Colonic mucosa (tissue), 4 donors: ENCODE measurements around the gene TDG. TPM values are rescaled to one million over a fixed set of nuclear protein-coding genes. Genes with fewer than 3 reads are reported as not detected.

Experiments
- DNase-seq: peaks from one replicate; pipeline ENCODE4 v3.0.0-alpha.2; 2020
- H3K27ac ChIP-seq: fragments of 200-600 bp; one replicate; pipeline ENCODE4 v1.8.0; 2021
- H3K27me3 ChIP-seq: fragments of 200-600 bp; one replicate; pipeline ENCODE4 v1.8.0; 2021
- H3K36me3 ChIP-seq: fragments of 200-600 bp; one replicate; pipeline ENCODE4 v1.8.0; 2021
- H3K4me1 ChIP-seq: fragments of 200-600 bp; one replicate; pipeline ENCODE4 v1.8.0; 2021; ENCODE audit warnings: mild to moderate bottlenecking
- H3K4me3 ChIP-seq: fragments of 200-600 bp; one replicate; pipeline ENCODE4 v1.8.0; 2021
- H3K9ac ChIP-seq, 2 donors: one replicate each; pipeline ENCODE4 v1.7.0; 2013; ENCODE audit warnings: control low read depth in 2 of 2, low read depth in 2 of 2, low read length in 2 of 2
- H3K9me3 ChIP-seq: fragments of 200-600 bp; one replicate; pipeline ENCODE4 v1.8.0; 2021
- intact Hi-C: fragments of 100-400 bp; cut with DNase I; formaldehyde crosslinking; loops from one replicate; pipeline ENCODE4 v1.14.1; 2022
- total RNA-seq, 2 donors: library from RNA; stranded (reverse); fragmentation: NEBNext Ultra II Directional in 1 of 2; extraction: Animal tissue kit (Norgen Biotek cat#: 25700) in 1 of 2; gene quantifications; one replicate each; pipeline ENCODE4 v1.2.1, GENCODE V29; 2021
- TF ChIP-seq, protein P1 (sequence below): fragments of 200-600 bp; IDR thresholded peaks from one replicate; pipeline ENCODE4 v1.8.0; 2022; ENCODE audit warnings: antibody characterized with exemption, mild to moderate bottlenecking
- donor health status: healthy.
- donor health status: DM: no; HTN: no; CAD: no.
- donor health status: DM: no; HTN: no; CAD: no.

TDG gene
- total RNA-seq, 2 donors from 2014 or later: 24.0 to 29.9 TPM

DNA sequence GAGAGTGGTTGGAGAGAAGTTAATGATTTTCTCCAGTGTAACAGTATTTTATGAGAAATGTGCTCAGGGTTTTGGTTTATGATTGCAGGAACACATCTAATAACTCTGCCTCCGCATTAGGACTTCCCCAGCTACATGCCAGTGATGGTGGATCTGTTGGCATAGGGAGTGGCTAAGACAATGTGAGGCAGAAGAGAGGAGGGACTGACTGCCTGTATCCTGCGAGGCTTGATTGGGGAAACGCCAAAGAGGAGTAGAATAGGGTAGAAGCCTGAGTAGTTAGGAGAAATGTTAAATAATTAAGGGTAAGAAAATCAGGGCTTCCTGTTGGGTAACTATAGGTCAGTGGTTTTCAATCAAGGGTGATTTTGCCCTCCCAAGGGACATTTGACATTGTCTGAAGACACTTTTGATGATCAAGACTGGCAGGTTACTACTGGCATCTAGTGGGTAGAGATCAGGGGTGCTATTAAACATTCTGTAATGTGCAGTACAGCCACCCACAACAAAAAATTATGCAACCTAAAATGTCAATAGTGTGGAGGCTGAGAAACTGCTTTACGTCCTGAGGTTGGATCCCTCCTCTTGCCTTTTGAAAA, 12.8 kb downstream of the TDG start:
- intact Hi-C loops: loop anchor here (10.0 kb wide), 1 partner anchor 126 kb away; no protein-coding TSS in a partner anchor
- Histone ChIP-seq H3K4me1 (no peaks in the 10 kb centered on the region), H3K4me3 (no peak overlapping the region), H3K9ac (no peak overlapping the region), H3K36me3 (peaks cover 14% of the 10 kb centered on the region), H3K9me3 (no peaks in the 10 kb centered on the region), H3K27ac (no peak overlapping the region), H3K27me3 (no peaks in the 10 kb centered on the region)
- no peak for DNase-seq
- TF ChIP-seq, protein P1, sequence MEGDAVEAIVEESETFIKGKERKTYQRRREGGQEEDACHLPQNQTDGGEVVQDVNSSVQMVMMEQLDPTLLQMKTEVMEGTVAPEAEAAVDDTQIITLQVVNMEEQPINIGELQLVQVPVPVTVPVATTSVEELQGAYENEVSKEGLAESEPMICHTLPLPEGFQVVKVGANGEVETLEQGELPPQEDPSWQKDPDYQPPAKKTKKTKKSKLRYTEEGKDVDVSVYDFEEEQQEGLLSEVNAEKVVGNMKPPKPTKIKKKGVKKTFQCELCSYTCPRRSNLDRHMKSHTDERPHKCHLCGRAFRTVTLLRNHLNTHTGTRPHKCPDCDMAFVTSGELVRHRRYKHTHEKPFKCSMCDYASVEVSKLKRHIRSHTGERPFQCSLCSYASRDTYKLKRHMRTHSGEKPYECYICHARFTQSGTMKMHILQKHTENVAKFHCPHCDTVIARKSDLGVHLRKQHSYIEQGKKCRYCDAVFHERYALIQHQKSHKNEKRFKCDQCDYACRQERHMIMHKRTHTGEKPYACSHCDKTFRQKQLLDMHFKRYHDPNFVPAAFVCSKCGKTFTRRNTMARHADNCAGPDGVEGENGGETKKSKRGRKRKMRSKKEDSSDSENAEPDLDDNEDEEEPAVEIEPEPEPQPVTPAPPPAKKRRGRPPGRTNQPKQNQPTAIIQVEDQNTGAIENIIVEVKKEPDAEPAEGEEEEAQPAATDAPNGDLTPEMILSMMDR: no peak

DNA sequence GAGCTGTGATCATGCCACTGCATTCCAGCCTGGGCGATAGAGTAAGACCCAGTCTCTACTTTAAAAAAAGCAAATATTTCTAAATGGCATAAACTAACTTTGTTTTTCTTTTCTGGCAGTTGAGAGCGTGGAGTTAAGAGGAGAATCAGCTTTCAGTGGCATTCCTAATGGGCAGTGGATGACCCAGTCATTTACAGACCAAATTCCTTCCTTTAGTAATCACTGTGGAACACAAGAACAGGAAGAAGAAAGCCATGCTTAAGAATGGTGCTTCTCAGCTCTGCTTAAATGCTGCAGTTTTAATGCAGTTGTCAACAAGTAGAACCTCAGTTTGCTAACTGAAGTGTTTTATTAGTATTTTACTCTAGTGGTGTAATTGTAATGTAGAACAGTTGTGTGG, 21.2 kb downstream of the TDG start:
- Histone ChIP-seq H3K4me3 (no peak overlapping the region), H3K27me3 (no peaks in the 10 kb centered on the region), H3K4me1 (no peaks in the 10 kb centered on the region), H3K27ac (no peak overlapping the region), H3K9me3 (no peaks in the 10 kb centered on the region), H3K9ac (no peak overlapping the region), H3K36me3 (peaks cover 21% of the 10 kb centered on the region)
- TF ChIP-seq, protein P1: no peak
- intact Hi-C loops: no loop called here
- DNase-seq: no peak

DNA sequence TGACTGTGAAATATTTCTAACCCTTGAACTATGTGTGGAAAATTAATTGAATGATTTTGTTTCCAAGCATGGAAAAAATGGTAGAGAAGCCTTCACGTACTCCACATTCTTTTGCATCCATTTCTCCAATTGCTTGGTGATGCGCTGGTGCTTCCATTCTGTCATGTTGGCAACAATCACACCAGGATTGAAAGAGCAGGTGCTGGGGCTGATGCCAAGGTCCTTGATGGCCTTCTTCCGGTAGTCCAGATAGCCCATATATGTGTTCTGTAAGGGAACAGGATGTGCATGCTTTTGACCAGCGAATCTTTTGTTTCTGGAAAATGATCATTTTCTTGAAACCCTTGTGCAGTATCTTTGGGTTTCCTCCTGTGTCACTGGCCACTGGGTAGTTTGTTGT, 28.6 kb downstream of the TDG start:
- H3K36me3 ChIP-seq: no peaks in the 10 kb centered on the region
- no peaks in the 10 kb centered on the region for H3K4me1 ChIP-seq
- H3K4me3 ChIP-seq: no peak overlapping the region
- TF ChIP-seq, protein P1: no peak
- intact Hi-C loops: no loop called here
- no peak for DNase-seq
- no peak overlapping the region for H3K9ac ChIP-seq
- H3K27me3 ChIP-seq: no peaks in the 10 kb centered on the region
- no peaks in the 10 kb centered on the region for H3K9me3 ChIP-seq
- no peak overlapping the region for H3K27ac ChIP-seq

DNA sequence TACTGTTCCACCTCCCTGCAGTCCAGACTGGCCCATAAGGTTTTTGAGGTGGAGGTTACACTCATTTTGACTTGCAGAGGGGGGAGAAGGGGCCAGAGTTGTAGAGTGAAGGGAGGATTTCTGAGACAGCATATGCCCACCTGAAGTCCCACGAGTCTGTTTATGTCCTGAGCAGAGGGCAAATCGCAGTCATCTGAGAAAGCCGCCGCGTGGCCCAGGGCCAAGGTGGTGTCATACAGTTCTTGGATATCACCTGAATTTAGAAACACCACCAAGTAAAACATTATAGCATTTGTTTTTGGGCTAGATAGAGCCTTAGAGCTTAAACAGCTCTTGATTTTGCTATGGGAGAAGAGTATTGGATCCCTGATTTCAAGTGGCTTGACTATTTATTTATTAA, 30.9 kb downstream of the TDG start:
- intact Hi-C loops: no loop called here
- no peaks in the 10 kb centered on the region for H3K9me3 ChIP-seq
- no peak overlapping the region for H3K9ac ChIP-seq
- TF ChIP-seq, protein P1: no peak
- H3K27ac ChIP-seq: no peak overlapping the region
- no peaks in the 10 kb centered on the region for H3K4me1 ChIP-seq
- no peaks in the 10 kb centered on the region for H3K27me3 ChIP-seq
- no peaks in the 10 kb centered on the region for H3K36me3 ChIP-seq
- DNase-seq: no peak
- no peak overlapping the region for H3K4me3 ChIP-seq

DNA sequence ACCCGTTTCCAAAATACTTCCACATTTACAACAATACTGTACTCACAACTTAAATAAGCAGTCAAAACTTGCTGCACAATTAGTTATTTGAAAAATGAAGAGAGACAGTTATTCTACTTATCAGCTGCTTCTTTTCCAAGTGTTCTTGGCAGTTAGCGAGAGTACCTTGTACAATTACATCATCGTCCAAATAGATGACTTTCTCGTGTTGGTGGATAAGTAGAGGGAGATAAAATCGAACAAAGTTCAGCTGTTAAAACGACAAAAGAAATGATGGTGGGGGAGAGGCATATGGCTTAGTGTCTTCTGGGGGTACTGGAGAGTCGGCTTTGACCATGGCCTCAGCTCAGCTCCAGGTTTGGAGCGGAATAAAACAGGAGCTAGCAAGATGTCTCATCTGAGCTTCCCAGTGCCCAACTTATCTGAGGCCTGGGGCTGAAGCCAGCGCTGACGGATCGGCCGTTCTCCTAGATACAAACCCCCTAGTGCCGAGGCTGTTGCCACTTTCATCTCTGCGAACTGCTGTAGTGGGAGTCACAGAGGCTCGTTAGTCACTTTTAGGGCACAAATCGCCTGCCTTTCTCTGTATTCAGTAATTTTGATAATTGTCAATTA, 31.7 kb downstream of the TDG start:
- Histone ChIP-seq H3K4me3 (no peak overlapping the region), H3K27ac (no peak overlapping the region), H3K4me1 (no peaks in the 10 kb centered on the region), H3K9ac (no peak overlapping the region), H3K9me3 (no peaks in the 10 kb centered on the region), H3K36me3 (no peaks in the 10 kb centered on the region), H3K27me3 (no peaks in the 10 kb centered on the region)
- no peak for DNase-seq
- TF ChIP-seq, protein P1: no peak
- intact Hi-C loops: no loop called here
